Endothelial cell of umbilical vein (primary cell): ENCODE data around the gene SLC39A13.

Source experiments
- CTCF ChIP-seq, 2 donors: IDR thresholded peaks; 1 replicate in 1 of 2; 2 replicates in 1 of 2; pipeline ENCODE4 v1.5.1; 2011; ENCODE audit warnings: low read length in 2 of 2, mild to moderate bottlenecking in 2 of 2, moderate library complexity in 2 of 2, control low read depth in 1 of 2, inconsistent platforms in 1 of 2, low read depth in 1 of 2; ENCODE audit not compliant: insufficient read depth in 1 of 2; ENCODE audit errors: extremely low read depth in 1 of 2
- MYC ChIP-seq: IDR thresholded peaks from one replicate; pipeline ENCODE4 v1.6.1; 2011; ENCODE audit warnings: mild to moderate bottlenecking, low read depth, low read length
- POLR2A ChIP-seq: IDR thresholded peaks from 2 replicates; pipeline ENCODE4 v1.6.1; 2012; ENCODE audit warnings: low read depth, mild to moderate bottlenecking, control low read depth, low read length
- POLR2AphosphoS5 ChIP-seq: IDR thresholded peaks from 2 replicates; pipeline ENCODE4 v1.6.1; 2012; ENCODE audit warnings: low read depth, mild to moderate bottlenecking, control low read depth, low read length, moderate library complexity; ENCODE audit not compliant: insufficient read depth

- TF ChIP-seq POLR2AphosphoS5 (no peak), CTCF (IDR thresholded peaks at IDR 0.05; ENCODE audit: extremely low read depth in 1 of 2, insufficient read depth in 1 of 2, low read depth in 1 of 2, low read length in 2 of 2) (peak; percentile 90 to 99), MYC (no peak), POLR2A (no peak)
Measured at GRCh38 chr11:47373876-47374719, 34.3 kb upstream of the SLC39A13 start.
